Nephron (organoid): ENCODE results near the gene FCHSD2.
"Not testable (repeated sequence)": the region's sequence is repeated elsewhere in the genome, so short reads cannot be mapped to it uniquely, and the experiment has no call there.

Source experiments
- H3K27ac Mint-ChIP-seq, 3 experiments: 2 replicates each; pipeline ENCODE4 v1.8.0; 2020; ENCODE audit warnings: mixed read lengths in 3 of 3, mild to moderate bottlenecking in 2 of 3, moderate library complexity in 1 of 3
- H3K27me3 Mint-ChIP-seq: 2 replicates; pipeline ENCODE4 v1.8.0; 2021; ENCODE audit warnings: low read depth, mild to moderate bottlenecking, moderate library complexity, mixed read lengths
- H3K36me3 Mint-ChIP-seq: 2 replicates; pipeline ENCODE4 v1.8.0; 2020; ENCODE audit warnings: low read depth, mixed read lengths
- H3K4me1 Mint-ChIP-seq: 2 replicates; pipeline ENCODE4 v1.8.0; 2020; ENCODE audit warnings: mixed read lengths
- H3K4me3 Mint-ChIP-seq, 3 experiments: 2 replicates each; pipeline ENCODE4 v1.8.0; 2020; ENCODE audit warnings: mild to moderate bottlenecking in 3 of 3, mixed read lengths in 3 of 3, moderate library complexity in 2 of 3
- H3K9me3 Mint-ChIP-seq: 2 replicates; pipeline ENCODE4 v1.8.0; 2020; ENCODE audit warnings: mixed read lengths
- CTCF ChIP-seq, 3 experiments: fragments of 200-600 bp; sonication (generic); IDR thresholded peaks; one replicate each; pipeline ENCODE4 v1.5.0; 2021; ENCODE audit warnings: antibody characterized with exemption in 3 of 3; ENCODE audit not compliant: unreplicated experiment in 3 of 3

Gene FCHSD2

GRCh38 chr11:73034777-73035176 lies 107.3 kb downstream of the FCHSD2 start:
- Mint-ChIP-seq H3K4me3 (no peak overlapping the region), H3K9me3 (peaks cover 2% of the 10 kb centered on the region), H3K4me1 (no peaks in the 10 kb centered on the region), H3K27me3 (no peaks in the 10 kb centered on the region), H3K27ac (no peak overlapping the region), H3K36me3 (peaks cover 18% of the 10 kb centered on the region)
- TF ChIP-seq CTCF (IDR thresholded peaks at IDR 0.05; ENCODE audit: unreplicated experiment in 3 of 3) = no peak

- Mint-ChIP-seq H3K36me3 (peaks cover 22% of the 10 kb centered on the region), H3K27me3 (no peaks in the 10 kb centered on the region), H3K4me1 (no peaks in the 10 kb centered on the region), H3K9me3 (peaks cover 6% of the 10 kb centered on the region), H3K27ac (no peak overlapping the region), H3K4me3 (no peak overlapping the region)
- TF ChIP-seq CTCF (IDR thresholded peaks at IDR 0.05; ENCODE audit: unreplicated experiment in 3 of 3) = no peak
Measured at GRCh38 chr11:73034331-73034730, 107.8 kb downstream of the FCHSD2 start.

DNA sequence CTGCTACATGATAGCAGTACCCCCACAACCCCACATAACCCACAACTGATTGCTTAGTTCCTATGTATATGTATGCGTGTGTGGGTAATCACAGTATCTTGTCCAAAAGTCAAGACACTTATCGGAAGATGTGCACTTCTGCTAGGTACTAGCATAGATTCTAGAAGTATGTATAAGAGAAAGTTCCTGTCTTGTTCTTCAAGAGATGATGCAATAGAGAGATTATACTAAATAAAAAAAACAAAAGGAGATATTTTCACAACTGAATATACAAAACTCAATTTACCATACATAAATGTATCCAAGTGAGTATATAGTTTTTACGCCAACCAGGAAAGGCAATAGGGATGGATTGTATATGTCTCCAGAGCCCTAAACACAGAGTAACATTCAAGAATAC lies 112.0 kb downstream of the FCHSD2 start:
- Mint-ChIP-seq H3K27me3 (no peaks in the 10 kb centered on the region), H3K27ac (no peak overlapping the region), H3K9me3 (peaks cover 43% of the 10 kb centered on the region), H3K4me1 (no peaks in the 10 kb centered on the region), H3K36me3 (peaks cover 52% of the 10 kb centered on the region), H3K4me3 (no peak overlapping the region)
- TF ChIP-seq CTCF (IDR thresholded peaks at IDR 0.05; ENCODE audit: unreplicated experiment in 3 of 3) = no peak

DNA sequence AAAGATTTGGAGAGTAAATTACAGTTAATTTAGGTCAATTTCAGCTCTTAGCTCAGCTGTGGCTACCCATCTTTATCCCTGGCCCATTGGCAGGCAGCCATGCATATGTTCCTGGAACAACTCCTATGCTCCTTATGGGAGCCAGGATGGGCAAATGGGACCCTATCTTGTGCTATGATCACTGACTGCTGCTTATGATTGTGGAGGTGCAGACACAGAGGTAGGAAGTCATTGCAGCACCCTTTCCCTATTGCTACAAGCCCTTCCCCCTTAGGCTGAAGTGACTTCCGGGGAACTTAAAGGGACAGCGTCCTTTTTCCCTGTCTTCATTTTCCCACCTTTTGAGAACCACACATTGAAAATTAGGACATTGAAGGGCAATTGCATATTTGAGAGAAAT lies 112.7 kb downstream of the FCHSD2 start:
- Mint-ChIP-seq H3K36me3 (peaks cover 59% of the 10 kb centered on the region), H3K9me3 (peaks cover 50% of the 10 kb centered on the region), H3K27me3 (no peaks in the 10 kb centered on the region), H3K27ac (no peak overlapping the region), H3K4me3 (no peak overlapping the region), H3K4me1 (no peaks in the 10 kb centered on the region)
- TF ChIP-seq CTCF (IDR thresholded peaks at IDR 0.05; ENCODE audit: unreplicated experiment in 3 of 3) = no peak

GRCh38 chr11:73028611-73029010 lies 113.5 kb downstream of the FCHSD2 start:
- Mint-ChIP-seq H3K4me3 (no peak overlapping the region), H3K27me3 (no peaks in the 10 kb centered on the region), H3K9me3 (peaks cover 58% of the 10 kb centered on the region), H3K4me1 (no peaks in the 10 kb centered on the region), H3K36me3 (peaks cover 67% of the 10 kb centered on the region), H3K27ac (no peak overlapping the region)
- no peak for TF ChIP-seq CTCF (IDR thresholded peaks at IDR 0.05; ENCODE audit: unreplicated experiment in 3 of 3)

DNA sequence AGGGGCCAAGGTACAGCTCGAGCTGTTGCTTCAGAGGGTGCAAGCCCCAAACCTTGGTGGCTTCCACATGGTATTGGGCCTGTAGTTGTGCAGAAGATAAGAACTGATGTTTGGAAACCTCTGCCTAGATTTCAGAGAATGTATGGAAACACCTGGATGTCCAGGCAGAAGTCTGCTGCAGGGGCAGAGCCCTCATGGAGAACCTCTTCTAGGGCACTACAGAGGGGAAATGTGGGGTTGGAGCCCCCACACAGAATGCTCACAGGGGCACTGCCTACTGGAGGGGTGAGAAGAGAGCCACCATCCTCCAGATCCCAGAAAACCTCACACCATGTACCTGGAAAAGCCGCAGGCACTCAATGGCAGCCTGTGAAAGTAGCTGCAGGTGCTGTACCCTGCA lies 114.3 kb downstream of the FCHSD2 start:
- peaks cover 66% of the 10 kb centered on the region for H3K9me3 Mint-ChIP-seq
- H3K4me1 Mint-ChIP-seq, H3K27ac Mint-ChIP-seq, H3K27me3 Mint-ChIP-seq, H3K4me3 Mint-ChIP-seq: not testable (repeated sequence)
- H3K36me3 Mint-ChIP-seq = peaks cover 75% of the 10 kb centered on the region
